ENCODE data around the gene RTN1.

- no peak for TF ChIP-seq EZH2 (IDR thresholded peaks at IDR 0.05; ENCODE audit: insufficient read depth, poor library complexity, severe bottlenecking)
- TF ChIP-seq EZH2phosphoT487 (IDR thresholded peaks at IDR 0.05; ENCODE audit: insufficient read depth, low read depth) = no peak
These were observed 47.4 kb downstream of the RTN1 start for GRCh38 chr14:59823179-59823578.

Data from GM23248 (cell line).